A172 (cell line): ENCODE data around the gene LDB1. TPM values are rescaled to one million over a fixed set of nuclear protein-coding genes. Genes with fewer than 3 reads are reported as not detected.

Experiments used
- DNase-seq: peaks from one replicate; pipeline ENCODE4 v3.0.0-alpha.2; 2015; ENCODE audit warnings: low spot score
- total RNA-seq: library from RNA; depleted of rRNA; stranded (reverse); fragments of >200 nt; shearing (Covaris generic); gene quantifications from 2 replicates; pipeline ENCODE4 v1.2.3, GENCODE V29; 2014; rRNA removed

The LDB1 gene
- total RNA-seq, 1 experiment from 2014 or later = 29.0 TPM

DNA sequence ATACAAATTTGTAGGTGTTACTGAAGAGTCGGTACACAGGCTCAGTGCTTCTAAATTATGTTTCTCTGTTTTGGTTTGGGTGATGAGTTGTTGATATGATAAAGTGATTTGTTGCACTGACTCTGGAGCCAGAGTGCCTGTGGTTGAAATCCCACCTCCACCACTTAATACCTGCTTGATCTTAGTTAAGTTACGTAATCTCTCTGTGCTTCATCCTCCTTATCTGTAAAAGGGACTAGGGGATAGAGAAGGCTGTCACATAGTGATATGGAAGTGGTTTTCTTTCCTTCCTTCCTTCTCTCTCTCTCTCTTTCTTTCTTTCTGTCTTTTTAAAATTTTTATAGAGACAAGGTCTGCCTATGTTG lies 55.7 kb downstream of the LDB1 start:
- DNase-seq = no peak

- DNase-seq = no peak
Measured at GRCh38 chr10:102059987-102060386, 60.2 kb downstream of the LDB1 start.

Other genes with a start within 250 kb of the LDB1 start
- gene ARMH3, start 64.2 kb downstream of the LDB1 start, total RNA-seq = 6.0 and 17.7 TPM in 2 replicates
- gene HPS6, start 55.0 kb downstream of the LDB1 start, total RNA-seq = 39.7 and 49.6 TPM in 2 replicates
- gene PPRC1, start 12.7 kb upstream of the LDB1 start, total RNA-seq = 26.0 and 28.9 TPM in 2 replicates
- gene NOLC1, start 32.0 kb upstream of the LDB1 start, total RNA-seq = 77.2 and 87.7 TPM in 2 replicates
- gene ELOVL3, start 105.9 kb upstream of the LDB1 start, total RNA-seq = not detected in 2 replicates
- gene PITX3, start 121.1 kb upstream of the LDB1 start, total RNA-seq = not detected in 2 replicates
- 31.9 and 32.9 TPM in 2 replicates for gene GBF1, start 125.2 kb upstream of the LDB1 start, total RNA-seq